GM19035 (cell line): ENCODE results near the gene CDON.

Experiments used
- ATAC-seq: cut with Tn5 transposase; IDR thresholded peaks from one replicate; pipeline ENCODE4 v1.9.1; 2021; ENCODE audit not compliant: unreplicated experiment

CDON gene

DNA sequence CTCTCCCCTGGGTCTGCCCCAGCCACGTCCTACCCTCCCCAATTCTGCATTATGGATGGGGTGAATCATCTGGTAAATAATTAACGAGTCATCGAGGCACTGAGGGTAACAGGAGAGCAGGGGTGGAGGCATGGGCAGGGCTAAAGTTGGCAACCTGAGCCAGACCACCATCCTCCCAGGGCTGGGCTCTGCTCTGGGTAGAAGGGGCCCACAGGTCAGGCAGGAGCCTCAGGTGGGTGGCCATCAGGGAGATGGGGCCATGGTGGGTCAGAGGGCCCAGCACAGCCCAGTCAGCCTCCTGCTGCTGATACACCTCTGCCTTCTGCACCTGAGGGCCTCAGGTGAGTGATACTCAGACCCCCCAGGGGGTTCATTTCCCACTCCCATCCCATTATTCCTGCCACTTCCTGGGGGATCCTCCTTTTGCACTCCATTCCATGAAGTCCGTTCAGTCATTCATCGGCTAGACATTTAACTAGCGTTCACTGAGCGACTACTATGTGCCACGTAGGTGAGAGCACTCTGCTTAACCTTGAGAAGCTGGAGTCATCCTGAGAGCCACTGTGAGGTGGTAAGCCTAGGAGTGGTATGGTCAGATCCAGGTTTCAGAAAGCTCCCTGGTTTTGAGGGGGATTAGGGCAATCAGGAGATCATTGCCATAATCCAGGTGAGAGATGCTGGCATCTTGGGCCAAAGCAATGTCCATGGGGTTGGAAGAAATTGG is 116.7 kb downstream of the CDON start, which contains the start of gene VSIG10L2:
TSS of gene VSIG10L2 (plus strand) at position 248 of the 724 bp plus-strand sequence. CDS start at position 260, 12 bp downstream.
- ATAC-seq = no peak

DNA sequence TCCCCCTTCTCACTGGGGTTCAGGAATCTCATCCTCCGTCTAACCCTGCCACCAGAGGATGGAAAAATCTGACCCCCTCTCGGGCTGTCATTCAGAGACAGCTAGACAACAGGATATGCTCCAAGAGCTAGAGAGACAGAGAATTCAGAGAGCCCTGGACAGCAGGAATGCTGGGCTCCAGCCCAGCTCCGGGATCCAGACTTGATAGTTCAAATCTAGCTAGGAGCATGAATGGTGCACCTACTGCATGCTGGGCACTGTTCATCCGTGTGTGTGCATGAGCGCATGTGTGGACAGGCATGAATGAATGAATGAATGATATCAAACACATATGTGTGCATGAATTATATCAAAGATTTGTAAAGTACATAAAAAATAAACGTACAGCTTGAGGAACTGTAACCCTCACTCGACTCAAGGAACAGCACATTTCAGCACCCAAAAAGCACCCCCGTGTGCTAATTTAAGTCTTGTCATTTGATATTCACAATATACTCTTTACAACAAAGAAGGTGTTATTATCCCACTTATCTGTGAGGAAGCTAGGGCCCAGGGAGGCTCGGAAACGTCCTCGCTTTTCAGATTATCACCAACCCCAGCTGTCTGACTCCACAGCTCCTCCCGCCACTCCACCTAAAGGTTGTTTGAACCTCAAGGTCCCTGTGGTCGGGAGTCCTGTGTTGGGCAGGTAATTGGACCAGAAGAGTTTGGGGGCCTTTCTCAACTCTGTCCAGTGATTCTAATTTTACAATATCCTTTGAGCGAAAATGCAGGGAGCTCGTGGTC is 117.5 kb downstream of the CDON start:
- no peak for ATAC-seq

DNA sequence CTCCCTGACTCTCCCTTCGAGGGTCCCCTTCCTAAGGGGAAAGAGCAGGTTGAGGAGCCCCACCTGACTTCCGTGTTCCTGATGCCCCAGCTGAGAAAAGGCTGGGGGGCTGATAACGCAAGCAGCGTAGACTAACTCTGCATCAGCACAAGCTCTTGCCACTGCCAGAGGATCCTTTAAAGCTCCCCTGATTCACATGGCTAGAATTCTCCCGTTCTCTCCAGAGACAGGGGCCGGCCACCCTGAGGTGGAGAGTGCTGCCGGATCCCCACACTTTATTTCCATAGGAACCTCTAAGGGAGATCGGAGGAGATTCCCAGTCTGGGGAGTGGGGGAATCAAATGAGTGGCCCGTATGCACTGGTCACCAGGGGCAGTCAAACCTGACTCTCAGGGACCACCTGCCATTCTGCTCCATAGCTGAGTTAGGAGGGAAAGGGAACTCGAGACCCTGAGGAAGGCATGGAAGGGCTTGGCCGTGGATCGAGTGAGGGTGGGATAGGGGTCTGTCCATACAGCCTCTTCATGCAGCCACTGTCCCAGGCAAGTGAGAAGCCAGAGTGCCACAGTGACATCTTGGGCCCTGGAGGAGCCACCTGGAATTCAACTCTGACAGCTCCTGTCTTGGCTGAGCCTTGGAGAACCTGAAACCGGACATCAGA is 118.2 kb downstream of the CDON start:
- no peak for ATAC-seq

DNA sequence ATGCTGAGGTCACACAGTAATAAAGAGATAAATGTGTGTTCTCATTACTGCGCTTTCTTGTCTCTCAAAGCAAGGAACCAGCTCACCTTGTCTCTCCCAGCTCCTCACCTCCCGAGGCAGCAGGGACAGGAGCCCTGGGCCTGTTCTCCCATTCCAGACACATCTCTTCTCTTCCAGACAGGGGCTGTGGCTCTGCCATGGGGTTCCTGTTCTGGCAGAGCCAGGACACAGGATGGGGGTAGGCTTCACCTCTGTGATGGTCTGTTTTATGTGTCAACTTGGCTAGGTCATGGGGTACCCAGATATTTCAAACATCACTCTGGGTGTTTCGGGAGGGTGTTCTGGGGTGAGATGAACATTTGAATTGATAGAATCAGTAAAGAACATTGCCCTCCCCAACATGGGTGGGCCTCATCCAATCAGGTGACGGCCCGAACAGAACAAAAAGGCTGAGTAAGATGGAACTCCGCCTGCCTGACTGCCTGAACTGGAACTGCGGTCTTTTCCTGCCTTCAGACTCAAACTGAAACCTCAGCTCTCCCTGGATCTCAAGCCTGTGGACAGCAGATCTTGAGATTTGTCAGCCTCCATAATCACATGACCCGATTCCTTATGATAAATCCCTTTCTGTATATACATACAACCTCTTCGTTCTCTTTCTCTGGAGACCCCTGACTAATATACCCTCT is 118.9 kb downstream of the CDON start:
- ATAC-seq = no peak

DNA sequence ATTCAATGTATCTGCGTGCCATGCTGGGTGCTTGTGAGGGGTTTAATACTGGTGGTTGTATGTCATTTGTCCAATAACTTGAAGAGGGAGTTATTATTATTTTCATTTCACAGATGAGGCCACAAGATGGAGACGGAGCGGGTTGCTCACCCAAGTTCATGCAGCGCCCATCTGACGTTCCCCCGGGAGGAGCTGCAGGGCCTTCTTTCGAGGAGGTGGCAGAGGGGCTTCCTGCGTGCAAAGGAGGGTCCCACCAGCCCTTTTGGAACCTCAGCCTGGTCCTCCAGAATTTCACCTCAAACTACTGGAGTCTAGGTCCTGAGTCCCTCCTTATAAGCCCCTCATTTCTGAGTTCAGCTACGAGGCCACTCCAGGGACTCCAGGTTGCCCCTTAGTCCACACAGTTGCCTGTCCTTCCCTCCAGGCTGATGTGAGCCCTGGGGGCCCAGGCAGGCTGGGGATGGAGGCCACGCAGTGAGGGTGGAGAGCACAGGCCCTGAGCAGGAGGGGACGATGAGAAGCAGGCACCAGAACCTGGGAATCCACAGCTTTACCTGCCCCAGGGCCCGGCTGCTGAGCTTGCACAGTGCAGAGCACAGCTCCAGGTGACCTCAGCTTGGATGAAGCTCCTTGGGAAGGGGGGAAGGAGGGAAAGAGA is 119.8 kb downstream of the CDON start:
- ATAC-seq = no peak

DNA sequence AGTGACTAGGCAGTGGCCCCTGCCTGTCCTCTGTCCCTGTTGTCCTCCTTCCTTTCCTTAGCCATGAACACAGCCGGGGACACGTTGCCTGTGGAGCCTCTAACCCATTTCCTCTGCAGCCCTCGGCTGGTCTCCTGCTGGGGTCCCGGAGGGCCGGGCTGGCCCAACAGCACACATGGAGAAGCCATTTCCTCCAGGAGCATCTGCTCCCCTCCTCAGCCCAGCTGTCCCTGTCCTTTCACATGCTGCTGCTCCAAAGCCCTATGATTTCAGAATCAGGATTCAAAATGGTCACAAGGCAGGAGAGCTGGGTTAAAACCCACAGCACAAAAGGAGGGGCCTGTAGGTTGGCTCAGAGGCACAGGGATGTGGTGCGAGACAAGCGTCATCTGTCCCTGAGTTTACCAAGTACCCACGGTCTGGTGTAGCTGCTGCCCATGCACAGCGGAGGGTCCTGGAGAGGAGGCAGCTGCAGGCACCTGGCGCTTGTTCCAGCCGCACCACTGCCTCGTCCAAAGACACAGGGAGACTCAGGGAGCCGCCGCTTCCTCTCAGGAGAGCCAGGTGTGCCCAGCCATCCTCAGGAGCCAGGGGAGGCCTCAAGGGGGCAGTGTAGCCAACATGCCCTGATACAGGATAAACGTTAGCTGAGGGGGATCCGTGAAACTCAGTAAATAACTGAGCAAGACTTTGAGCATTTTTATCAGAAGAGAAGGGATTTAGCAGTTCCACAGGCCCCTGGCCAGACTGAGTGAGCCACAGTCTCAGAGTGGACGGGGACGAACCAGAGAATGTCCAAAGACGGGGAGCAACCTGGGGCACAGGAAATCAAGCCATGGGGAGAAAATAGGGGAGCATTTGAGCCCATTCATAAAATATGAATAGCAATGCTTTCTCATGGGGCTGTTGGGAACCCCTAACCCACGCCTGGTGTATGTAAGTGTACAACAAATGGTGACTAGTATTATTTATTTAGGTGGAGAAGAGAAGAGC is 120.8 kb downstream of the CDON start:
- no peak for ATAC-seq

DNA sequence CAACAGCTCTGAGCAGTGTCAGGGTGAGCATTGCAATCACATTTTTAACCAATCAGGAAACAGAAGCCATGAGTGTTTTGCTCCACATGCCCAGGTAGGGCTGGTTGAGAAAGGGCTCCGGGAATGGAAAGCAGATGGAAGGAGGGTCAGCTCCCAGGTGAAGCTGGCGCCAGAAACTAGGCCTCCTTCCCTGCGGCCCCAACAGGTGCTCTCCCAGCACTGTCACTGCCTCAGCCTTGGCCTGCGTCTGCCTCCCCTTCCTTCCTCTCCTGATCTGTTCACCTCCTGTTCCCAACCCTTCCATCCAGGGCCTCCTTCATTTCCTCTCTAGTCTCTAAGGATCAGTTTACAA is 121.4 kb downstream of the CDON start:
- no peak for ATAC-seq

DNA sequence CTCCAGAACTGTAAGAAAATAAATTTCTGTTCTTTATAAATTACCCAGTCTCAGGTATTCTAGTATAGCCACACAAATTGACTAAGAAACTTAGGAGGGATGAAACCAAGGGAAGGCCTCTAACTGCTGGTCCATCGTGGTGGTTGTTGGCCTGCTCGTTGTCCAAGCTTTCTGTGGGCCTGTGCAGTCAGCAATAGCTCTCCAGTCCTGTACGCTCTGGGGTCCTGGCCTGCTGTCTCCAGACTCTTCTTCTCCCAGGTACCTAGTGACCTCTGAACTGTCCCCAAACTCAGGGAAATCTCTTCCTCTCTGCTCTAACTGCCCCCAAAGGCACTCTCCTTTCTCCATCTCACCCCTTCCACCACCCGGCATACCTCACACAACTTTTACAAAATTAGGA is 122.5 kb downstream of the CDON start:
- no peak for ATAC-seq

DNA sequence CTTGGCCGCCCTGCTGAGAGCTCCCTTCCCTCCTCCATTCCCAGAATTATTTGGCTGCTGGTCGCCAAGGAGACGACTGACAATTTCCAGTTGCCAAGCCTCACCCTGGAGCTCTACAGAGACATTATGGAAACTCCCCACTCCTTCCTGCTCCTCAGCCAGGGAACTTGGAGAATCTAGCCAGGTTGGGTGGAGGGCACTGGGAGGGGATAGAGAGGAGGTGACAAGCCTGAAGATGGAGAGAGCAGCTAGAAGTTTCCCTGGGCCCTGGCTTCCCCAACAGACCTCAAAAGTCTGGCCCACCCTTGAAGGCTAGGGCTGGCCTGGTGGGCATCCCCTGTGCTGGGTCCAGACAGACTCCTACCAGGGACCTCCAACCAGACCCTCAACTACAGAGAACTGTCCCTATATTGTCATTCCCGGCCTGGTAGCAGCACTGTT is 123.6 kb downstream of the CDON start:
- ATAC-seq = no peak

DNA sequence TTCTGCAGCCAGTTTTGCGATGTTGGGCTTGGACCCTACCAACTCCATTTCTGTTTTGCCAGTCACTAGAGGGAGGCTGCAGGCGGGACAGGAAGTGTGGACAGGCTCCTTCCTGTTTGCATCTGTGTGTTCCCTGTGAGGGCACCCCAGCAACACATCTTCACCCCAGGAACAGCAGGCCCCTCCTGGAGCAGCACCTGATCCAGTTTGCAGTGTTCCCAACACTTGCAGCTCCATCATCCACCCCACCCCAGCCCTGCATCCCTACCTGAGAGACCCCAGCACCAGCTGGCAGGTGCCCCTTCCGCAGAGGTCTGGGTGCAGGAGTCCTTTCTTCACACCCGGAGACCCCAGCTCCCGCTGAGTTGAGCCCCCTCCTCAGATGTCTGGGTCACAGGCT is 124.2 kb downstream of the CDON start:
- no peak for ATAC-seq

DNA sequence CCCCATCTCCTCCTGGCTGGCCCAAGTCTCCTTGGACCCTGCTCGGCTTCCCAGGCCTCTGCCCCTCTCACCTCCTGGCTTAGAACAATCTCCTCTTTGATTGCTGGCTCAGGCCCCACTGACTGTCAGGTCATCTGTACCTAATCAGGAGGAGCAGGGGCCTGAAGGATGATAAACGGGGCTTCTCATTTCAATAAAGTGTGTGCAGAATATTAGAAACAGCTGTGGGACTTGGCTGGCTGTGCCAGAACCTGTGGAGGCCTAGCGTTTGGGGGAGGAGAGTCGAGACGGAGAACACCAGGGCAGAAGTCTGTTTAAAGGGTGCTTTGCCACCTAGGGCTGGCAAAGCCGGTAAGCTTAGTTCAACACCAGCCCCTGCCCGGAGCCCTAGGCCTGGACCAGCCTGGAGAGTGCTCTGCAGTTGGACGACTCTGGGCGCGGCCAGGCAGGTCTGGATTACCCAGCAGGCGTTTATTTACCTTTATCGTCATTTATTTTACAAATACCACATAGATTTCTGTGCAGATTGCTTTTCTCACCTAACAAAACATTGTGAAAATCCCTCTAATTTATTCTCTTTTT is 127.0 kb downstream of the CDON start:
- ATAC-seq = no peak

DNA sequence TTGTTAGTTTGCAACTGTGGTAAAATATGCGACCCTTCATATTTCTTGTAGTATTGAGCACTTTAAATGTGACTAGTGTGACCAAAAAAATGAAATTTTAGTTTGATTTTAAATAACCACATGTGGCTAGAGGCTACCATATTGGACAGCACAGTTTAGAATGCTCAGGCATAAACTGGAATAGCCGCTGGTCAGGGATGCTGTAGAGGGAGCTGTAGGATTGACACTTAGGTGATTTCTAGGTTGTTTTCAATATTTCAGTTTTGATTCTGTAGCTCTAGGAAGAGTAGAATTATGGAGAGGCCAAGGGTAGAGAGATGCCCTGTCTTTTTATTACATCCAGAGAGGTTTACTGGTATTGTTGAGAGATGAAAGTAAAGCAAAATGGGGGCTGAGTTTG is 127.6 kb downstream of the CDON start:
- ATAC-seq = no peak

DNA sequence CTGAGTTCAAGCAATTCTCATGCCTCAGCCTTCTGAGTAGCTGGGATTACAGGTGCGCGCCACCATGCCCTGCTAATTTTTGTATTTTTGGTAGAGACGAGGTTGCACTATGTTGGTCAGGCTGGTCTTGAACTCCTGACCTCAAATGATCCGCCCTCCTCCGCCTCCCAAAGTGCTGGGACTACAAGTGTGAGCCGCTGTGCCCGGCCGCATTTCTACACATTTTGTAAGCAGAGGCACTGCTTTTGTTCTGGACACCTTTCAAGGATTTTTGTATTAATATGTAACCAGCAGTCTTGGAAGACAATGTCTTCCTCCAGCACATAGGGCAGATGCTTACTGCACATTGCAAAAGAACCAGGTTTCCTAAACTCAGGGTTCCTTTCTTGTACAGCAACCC is 128.2 kb downstream of the CDON start:
- ATAC-seq = no peak

DNA sequence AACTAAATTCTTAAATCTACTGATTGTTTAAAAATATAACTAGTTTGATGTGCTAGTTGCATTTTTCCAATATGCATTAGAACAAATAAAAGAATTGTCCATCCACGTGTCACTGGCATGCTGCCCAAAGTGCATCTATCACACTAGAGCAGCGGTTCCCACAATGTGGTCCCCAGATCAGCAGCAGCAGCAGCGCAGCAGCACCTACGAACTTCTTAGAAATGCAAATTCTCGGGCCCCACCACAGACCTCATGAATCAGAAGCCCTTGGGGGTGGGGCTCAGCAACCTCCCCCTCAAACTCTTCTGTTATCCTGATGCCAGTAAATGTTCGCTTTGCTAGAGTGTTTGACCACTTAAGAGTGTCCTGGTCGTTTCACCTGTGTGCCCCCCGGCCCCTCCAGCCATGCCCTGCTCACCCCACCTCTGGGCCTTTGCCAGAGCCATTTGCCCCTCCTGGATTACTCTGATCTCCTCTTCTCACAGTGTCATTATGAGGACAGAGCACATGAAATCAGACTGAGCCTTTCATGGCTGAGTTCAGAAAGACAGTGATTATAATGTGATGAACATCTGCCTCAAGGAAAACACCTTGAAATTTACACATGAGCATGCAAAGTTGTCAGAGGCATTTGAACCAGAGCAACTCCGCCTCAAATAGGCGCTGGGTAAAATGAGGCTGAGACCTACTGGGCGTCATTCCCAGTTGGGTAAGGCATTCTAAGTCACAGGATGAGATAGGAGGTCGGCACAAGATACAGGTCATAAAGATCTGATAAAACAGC is 129.4 kb downstream of the CDON start:
- no peak for ATAC-seq

DNA sequence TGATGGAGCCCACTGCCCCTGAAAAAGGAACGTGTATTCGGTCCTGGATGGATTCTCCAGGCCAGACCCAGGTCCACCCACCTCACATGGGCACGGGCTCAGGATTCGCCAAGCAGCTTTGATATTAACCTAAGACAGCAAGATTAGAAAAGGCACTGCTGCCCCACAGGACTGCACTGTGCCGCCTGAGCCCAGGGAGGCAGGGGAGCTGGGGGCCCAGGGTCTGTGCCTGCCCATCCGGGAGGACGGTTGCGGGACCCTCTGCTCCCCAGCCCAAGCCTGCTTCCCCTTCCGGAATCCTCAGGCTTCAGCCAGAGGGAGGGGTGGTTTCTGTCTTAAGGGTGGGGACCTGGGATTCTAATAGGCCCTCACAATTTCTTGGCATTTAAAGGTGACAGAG is 130.4 kb downstream of the CDON start:
- ATAC-seq = no peak

DNA sequence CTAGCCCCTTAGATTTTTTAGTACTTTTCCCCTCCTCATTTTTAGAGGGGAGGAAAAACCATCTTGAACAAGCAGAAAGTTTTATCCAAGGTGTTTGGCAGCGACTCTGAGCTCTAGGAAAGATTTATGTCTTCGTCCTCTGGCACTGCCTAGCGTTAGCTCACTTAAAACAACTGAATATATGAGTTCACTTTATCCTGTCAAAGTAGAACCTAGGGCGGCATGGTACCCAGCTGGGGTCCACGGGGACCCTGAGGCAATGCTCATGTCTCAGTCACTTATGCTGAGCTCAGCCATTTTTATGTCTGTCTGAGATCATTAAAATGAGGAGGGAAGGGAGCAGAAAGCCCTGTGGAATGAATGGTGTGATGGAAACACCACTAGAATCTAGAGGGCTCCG is 131.0 kb downstream of the CDON start:
- no peak for ATAC-seq

DNA sequence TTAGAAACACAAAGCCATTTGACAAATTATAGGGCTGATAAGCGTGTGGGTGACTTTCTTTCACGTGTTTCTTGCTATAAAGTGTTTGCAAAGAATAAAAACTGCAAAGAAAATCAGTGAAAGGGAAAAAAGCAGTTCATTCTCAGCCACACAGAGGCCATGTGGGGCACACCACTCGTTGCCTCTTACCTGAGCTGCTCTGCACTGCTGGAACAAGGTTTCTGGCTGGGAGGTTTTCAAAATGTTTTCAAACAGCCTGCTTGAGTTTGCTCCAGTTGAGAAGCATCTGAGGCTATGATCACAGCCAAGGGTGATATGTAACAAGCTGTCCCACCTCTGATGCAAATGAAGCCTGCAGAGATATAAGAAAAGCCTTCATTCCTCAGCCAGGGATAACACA is 131.6 kb downstream of the CDON start:
- ATAC-seq = no peak

DNA sequence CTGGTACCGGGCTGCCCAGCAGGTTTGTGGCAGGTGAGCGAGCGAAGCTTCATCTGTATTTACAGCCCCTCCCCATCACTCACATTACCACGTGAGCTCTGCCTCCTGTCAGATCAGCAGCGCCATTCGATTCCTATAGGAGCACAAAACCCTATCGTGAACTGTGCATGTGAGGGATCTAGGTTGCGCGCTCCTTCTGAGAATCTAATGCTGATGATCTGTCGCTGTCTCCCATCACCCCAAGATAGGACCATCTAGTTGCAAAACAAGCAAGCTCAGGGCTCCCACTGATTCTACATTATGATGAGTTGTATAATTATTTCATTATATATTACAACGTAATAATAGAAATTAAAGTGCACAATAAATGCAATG is 132.6 kb downstream of the CDON start:
- no peak for ATAC-seq
